HUDEP-2 (cell line): ENCODE measurements around the gene BCAS3.
A peak's percentile ranks its signal among the peaks of the same experiment; 100 is the strongest.

Experiments
- DNase-seq, 76 experiments: peaks; one replicate each; lab custom pipeline; 2025; ENCODE audit not compliant: unreplicated experiment in 76 of 76; lab: John Stamatoyannopoulos, UW

The BCAS3 gene

GRCh38 chr17:61409301-61410112 is 731.9 kb downstream of the BCAS3 start:
- DNase-seq, result peak in 30 of 76 experiments; percentile 11 to 54 (median 28)

DNA sequence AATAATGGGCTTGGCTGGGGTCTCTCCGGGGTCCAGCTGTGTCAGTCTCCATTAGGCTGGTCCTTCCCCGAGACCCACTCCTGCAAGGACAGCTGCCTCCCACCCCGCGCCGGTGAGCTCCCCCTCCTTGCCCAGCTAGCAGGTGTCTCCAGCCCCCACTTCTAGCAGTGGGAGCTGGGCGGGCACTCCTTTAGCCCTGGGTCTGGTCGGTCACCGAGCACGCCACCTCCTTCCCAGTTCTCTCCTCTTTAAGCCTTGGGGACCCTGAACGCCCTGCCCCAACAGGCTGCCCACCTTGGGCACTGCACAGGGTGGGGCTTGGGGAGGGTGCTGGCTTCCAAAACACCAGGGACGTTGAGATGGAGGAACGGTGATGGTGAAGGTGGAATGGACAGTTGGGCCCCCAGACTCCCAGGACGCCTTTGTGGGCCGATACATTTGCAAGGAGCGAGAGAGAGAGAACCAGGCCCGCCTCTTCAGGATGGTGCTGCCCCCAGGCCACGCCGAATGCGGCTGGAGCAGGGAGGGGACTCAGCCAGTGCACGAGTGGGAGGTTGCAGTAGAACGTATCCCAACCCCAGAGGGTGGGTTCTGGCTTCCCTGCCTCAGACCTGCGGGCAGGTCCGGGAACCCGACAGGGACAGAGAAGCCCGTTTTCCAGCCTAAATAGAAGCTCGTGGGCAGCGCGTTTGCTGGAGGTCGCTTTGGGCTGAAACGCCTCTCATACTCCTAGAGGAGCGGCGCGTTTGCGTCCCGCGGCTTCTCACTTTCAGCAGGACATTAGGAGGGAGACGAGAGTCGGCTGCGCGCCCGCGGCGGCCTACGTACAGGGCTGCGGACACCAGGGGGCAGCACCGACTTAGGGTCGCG is 732.7 kb downstream of the BCAS3 start:
- peak in 44 of 76 experiments; percentile 5 to 78 (median 44) for DNase-seq

DNA sequence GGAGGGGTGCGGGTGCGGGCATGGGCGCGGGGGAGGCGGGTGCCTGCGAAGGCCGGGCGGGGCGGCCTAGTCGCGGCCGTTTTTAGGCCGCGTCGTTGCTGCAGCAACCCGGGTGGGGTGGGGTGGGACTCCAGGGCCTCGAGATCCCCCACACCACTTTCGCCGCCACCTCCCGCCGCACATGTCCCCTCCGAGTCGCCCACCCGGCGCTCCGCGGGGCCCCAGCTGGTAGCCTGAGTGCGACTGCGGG is 733.3 kb downstream of the BCAS3 start:
- DNase-seq, result peak in 1 of 76 experiments; percentile 11

GRCh38 chr17:61411261-61412142 is 733.9 kb downstream of the BCAS3 start:
- DNase-seq, result peak in 3 of 76 experiments; percentile 11 to 59 (median 48)

DNA sequence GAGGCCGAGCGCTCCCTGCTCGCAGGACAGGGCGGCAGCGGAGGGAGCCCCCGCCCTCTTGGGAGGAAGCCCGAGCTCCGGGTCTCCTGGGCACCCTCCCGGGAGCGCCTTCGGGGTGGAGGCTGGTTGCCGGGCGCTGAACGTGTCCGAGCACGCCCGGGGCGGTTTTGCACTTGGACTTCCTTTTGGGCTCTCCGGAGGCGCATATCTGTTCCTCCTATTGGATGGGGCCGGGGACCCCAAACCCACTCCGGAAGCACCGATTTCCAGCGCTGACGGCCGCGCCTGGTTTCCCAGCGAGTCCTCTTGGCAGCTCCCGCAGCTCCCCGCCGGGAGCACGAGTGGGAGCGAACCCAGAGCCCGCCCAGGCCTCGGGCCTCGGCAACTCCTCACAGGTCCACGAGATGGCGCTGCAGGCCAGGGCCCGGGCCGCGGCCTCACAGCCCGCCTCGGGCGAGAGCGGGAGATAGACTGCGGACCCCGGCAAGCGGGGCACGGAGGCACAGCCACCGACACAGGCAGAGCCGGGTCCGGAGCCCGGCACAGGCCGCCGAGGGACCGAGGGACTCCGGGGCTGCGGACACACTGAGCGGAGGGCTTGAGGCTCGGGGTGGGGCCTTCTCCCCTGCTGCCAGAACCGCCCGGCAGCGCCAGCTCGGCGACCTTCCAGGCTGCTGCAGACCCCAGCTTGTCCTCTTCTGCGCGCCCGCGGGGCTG is 734.6 kb downstream of the BCAS3 start:
- DNase-seq, result peak in 48 of 76 experiments; percentile 3 to 68 (median 44)

DNA sequence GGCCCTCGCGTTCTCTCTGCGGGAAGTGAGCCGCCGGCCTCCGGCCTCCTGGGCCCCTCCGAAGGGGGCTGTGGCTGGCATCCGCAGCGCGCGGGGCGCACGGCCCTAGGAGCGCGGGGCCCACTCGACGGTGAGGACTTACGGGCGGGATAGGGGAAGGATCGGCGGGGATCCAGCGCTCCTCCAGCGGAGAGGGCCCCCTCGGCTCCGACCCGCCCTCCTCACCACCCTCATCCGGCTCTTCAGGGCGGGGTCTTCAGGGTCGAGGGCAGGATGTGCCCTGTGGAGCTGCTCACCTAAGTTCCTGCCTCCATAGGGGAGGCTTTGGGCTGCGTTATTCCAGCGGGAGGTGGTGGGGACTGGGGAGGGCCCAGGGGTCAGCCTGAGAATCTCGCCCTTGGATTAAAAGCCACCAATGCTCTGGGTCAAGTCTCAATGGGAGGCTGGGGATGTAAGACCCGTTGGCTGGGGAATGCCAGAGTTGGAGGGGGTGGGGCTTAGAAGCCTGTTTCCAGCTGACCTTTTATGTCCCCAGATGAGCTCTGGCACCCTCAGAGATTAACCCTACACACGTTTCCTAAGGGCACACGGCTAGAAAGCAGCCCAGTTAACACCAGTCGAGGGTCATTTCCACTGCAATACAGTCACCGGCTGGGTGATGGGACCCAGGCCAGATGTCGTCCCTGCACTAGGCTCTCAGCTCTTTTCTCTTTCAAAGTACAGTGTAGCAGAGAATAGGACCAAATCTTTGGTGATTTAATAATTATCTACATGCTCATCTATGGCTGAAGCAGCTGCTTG is 735.4 kb downstream of the BCAS3 start:
- no peak for DNase-seq

DNA sequence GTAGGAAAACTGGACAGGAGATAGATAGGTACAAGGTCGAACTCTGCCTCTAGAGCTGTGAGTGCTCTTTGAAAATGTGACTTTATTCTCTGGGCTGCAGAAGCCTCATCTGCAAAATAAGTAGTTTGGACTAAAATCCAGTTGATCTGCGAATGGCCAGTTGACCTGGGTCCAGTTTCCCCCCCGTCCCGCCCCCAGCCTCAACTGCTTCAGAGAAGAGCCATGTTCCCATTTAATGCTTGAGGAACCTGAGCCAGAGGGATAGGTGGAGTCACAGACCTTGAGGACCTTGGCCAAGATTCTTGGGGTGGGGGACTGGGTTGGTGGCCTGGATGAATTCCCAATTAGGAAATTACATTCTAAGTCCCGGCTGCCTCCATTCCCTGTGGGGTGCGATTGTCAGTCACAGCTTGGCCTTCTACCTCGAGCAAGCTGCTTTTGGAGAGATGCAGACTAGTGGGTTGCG is 736.0 kb downstream of the BCAS3 start:
- no peak for DNase-seq

- DNase-seq, result no peak
These were observed 736.7 kb downstream of the BCAS3 start for GRCh38 chr17:61414141-61414935.

DNA sequence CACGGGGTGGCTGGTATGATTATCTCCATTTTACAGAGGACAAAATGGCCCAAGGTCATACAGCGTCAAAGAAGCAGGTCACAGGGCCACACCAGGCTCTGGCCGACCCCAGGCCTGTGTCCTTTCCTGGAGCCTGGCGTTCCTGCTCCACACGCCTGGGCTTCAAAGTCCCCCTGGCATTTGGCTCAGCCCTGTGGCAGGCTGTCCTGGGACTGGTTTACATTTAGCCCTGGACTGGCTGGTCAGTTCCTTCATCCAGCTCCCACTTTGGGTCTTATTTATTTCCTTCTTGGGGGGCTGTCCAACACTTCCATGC is 737.2 kb downstream of the BCAS3 start:
- DNase-seq, result no peak

DNA sequence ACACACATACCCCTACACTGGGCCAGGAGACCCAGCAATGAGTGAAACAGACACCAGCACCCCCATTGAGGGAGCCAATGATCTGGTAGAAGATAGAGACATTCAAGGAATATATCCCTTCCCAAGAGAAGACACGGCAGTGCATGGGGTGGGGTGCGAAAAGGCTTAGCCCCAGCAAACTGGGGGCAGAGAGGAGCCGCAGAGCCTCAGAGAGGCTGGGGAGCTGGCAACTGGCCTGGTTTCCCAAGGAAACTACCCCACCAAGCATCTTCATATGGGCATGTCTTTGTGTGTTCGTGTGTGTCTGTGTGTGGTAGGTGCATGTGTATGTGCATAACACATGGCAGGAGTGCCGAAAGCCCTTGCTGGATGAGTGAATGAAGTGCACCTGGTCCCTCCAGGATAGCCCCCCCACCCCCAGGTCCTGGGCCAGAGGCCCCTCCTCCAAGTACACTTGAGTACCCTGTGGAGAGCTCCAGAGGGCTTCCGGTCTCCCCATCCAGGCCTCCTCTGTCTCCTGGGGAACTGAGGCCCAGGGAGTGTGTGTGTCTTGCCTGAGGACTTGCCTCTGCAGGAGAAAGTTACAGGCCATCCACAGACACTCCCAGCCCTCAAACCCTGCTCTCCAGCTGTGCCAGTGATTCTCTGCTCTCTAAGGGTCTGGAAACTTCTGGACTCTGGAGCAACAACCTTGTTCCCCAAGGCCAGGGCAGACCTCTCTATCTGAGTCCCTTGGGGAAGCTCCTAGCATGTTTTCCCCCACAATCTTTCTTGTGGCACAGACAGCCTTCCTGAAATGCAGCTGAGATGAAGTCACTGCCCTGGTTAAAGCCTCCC is 737.9 kb downstream of the BCAS3 start:
- no peak for DNase-seq

DNA sequence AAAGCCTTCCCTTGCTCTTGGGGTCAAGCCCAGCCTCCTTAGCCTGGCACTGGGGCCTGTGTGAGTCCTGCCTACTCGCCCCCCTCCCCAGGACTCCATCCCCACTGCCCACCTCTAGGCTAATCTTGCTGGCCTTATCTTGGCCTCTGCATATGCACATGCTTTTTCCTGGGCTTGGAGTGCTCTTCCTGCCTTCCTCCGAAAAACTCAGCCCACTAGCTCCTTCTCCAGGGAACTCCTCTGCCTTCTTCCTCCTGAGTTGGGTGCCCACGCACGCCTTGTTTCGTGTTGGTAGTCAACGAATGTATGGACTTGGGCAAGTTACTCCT is 738.5 kb downstream of the BCAS3 start:
- DNase-seq, result no peak

- DNase-seq, result peak in 65 of 76 experiments; percentile 9 to 79 (median 52)
These were observed 739.1 kb downstream of the BCAS3 start for GRCh38 chr17:61416540-61417363.

DNA sequence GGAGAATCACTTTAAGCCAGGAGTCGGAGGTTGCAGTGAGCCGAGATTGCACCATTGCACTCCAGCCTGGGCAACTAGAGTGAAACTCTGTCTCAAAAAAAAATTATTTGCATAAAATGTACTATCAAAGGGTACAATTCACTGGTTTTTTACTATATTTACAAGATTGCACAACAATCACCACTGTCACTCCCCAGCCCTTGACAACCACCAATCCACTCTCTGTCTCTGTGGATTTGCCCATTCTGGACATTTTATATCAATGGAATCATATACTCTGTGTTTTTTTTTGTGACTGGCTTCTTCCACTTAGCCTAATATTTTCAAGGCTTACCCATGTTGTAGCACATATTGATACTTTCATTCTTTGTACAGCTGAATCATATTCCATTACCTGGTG is 740.8 kb downstream of the BCAS3 start:
- DNase-seq, result no peak

DNA sequence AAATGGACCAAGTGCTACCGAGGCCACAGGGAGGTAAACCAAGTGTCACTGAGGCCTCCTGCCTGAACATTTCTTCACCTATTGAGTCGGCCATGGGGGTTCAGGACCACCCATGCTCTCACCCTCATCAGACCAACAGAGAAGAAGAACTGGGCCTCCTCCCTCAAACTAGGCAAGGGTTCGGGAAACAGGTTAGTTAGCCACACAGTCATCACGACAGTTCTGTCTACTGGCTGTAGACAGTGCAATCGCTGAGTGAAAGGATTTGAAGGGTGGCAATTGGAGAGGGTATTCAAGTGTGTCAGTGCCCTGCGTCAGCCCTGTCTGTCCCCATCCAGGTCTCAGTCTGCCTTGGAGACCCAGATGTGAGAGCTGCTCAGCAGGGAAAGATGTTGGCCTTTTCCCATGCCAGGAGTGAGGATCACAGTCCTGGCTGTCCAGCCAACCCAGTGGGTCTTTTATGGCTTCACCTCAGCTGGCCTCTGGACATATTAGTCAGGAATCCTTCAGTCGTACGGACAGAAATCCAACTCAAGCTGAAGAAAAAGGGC is 741.9 kb downstream of the BCAS3 start:
- DNase-seq, result no peak

- no peak for DNase-seq
These were observed 742.4 kb downstream of the BCAS3 start for GRCh38 chr17:61420052-61420451.

GRCh38 chr17:61420745-61421398 is 743.2 kb downstream of the BCAS3 start:
- no peak for DNase-seq
